Kidney (tissue), 14 donors: ENCODE data around the gene IFIT1B. TPM values are rescaled to one million over a fixed set of nuclear protein-coding genes. Genes with fewer than 3 reads are reported as not detected.

Experiments
- DNase-seq, 5 donors: peaks; one replicate each; pipeline ENCODE4 v3.0.0-alpha.2; 2013 to 2020
- FAIRE-seq: peaks from 2 replicates; lab custom pipeline; 2012; peaks lifted over from hg19 to GRCh38; lab: Jason Lieb, UNC
- H3K27ac ChIP-seq, 2 donors: one replicate each; pipeline ENCODE4 v1.7.0; 2013; ENCODE audit warnings: low read depth in 2 of 2, low read length in 2 of 2, inconsistent platforms in 1 of 2
- H3K27me3 ChIP-seq: one replicate; pipeline ENCODE4 v1.7.1; 2013; ENCODE audit warnings: low read length, inconsistent platforms; ENCODE audit not compliant: control insufficient read depth, insufficient read depth
- H3K36me3 ChIP-seq, 3 donors: one replicate each; pipeline versions ENCODE4 v1.7.0 to v1.7.1; 2013; ENCODE audit warnings: low read length in 3 of 3, control low read depth in 1 of 3, inconsistent platforms in 1 of 3; ENCODE audit not compliant: insufficient read depth in 3 of 3, control insufficient read depth in 2 of 3
- H3K4me1 ChIP-seq, 3 donors: one replicate each; pipeline versions ENCODE4 v1.7.0 to v1.7.1; 2013; ENCODE audit warnings: low read length in 3 of 3, inconsistent platforms in 1 of 3, low read depth in 1 of 3; ENCODE audit not compliant: control insufficient read depth in 2 of 3, insufficient read depth in 2 of 3
- H3K4me3 ChIP-seq, 3 donors: one replicate each; pipeline versions ENCODE4 v1.7.0 to v1.8.1; 2013; ENCODE audit warnings: low read length in 3 of 3, control low read depth in 1 of 3, inconsistent platforms in 1 of 3
- H3K9ac ChIP-seq, 3 donors: one replicate each; pipeline versions ENCODE4 v1.7.0 to v1.7.1; 2013; ENCODE audit warnings: low read length in 3 of 3, control low read depth in 1 of 3, inconsistent platforms in 1 of 3
- H3K9me3 ChIP-seq, 3 donors: one replicate each; pipeline versions ENCODE4 v1.7.0 to v1.7.1; 2013; ENCODE audit warnings: low read length in 3 of 3, control low read depth in 1 of 3, inconsistent platforms in 1 of 3; ENCODE audit not compliant: control insufficient read depth in 2 of 3, insufficient read depth in 1 of 3
- intact Hi-C: fragments of 100-400 bp; cut with DNase I; formaldehyde crosslinking; loops from one replicate; pipeline ENCODE4 v1.11.1; 2022
- polyA plus RNA-seq: library from polyadenylated mRNA; stranded (reverse); fragments of 350-450 nt; fragmentation: Illumina TruSeq; extraction: RNeasy Lipid Tissue Mini Kit (QIAGEN cat#74804); gene quantifications from one replicate; pipeline ENCODE4 v1.2.3, GENCODE V29; 2014; ENCODE audit warnings: low read depth, low replicate concordance; ENCODE audit not compliant: insufficient read depth
- total RNA-seq: library from RNA; stranded (reverse); fragmentation: NEBNext Ultra II Directional; extraction: Animal tissue kit (Norgen Biotek cat#: 25700); gene quantifications from one replicate; pipeline ENCODE4 v1.2.1, GENCODE V29; 2021
- TF ChIP-seq, protein P1 (sequence below): IDR thresholded peaks from 3 replicates; pipeline ENCODE4 v1.5.1; 2012; ENCODE audit warnings: mild to moderate bottlenecking, moderate library complexity, borderline replicate concordance; ENCODE audit not compliant: insufficient read depth; ENCODE audit errors: extremely low read depth
- donor health status: control.
- donor health status: control.
- donor health status: control.
- donor health status: control.
- donor health status: control.
- donor health status: DM: yes; HTN: yes; CAD: no.
- donor health status: Normal renal cell carcinoma (clear cell type).

The IFIT1B gene
- total and polyA plus RNA-seq, 2 donors from 2014 or later, result not detected

DNA sequence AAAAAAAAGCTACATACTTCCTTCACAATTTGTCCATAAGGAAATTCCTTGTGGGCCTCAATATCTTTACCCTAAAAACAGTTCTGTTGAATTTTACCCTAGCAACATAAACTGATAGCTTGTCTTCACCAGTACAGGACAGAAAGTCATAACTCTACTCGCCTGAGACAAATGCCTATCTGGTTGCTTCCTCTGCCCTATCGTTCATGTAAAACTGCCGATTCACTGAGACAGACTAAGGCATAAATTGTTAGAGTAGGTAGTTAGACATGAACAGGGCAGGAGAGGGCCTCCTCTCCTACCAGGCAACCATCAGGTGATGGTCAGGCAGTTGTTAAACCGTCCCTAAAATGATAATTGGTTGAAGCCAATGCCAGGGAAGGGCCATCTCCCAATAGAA, 25.1 kb upstream of the IFIT1B start:
- Histone ChIP-seq H3K9ac (peak overlapping the region in 1 of 3 donors; percentile 47), H3K9me3 (no peaks in the 10 kb centered on the region), H3K4me3 (no peak overlapping the region), H3K4me1 (peaks cover 22 to 41% (median 30%) of the 10 kb centered on the region in 3 donors), H3K27ac (peak overlapping the region; percentile 95 to 96), H3K36me3 (no peaks in the 10 kb centered on the region), H3K27me3 (no peaks in the 10 kb centered on the region)
- FAIRE-seq, result no peak
- TF ChIP-seq, protein P1, sequence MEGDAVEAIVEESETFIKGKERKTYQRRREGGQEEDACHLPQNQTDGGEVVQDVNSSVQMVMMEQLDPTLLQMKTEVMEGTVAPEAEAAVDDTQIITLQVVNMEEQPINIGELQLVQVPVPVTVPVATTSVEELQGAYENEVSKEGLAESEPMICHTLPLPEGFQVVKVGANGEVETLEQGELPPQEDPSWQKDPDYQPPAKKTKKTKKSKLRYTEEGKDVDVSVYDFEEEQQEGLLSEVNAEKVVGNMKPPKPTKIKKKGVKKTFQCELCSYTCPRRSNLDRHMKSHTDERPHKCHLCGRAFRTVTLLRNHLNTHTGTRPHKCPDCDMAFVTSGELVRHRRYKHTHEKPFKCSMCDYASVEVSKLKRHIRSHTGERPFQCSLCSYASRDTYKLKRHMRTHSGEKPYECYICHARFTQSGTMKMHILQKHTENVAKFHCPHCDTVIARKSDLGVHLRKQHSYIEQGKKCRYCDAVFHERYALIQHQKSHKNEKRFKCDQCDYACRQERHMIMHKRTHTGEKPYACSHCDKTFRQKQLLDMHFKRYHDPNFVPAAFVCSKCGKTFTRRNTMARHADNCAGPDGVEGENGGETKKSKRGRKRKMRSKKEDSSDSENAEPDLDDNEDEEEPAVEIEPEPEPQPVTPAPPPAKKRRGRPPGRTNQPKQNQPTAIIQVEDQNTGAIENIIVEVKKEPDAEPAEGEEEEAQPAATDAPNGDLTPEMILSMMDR, result no peak
- no peak for DNase-seq
- intact Hi-C loops, result no loop called here

DNA sequence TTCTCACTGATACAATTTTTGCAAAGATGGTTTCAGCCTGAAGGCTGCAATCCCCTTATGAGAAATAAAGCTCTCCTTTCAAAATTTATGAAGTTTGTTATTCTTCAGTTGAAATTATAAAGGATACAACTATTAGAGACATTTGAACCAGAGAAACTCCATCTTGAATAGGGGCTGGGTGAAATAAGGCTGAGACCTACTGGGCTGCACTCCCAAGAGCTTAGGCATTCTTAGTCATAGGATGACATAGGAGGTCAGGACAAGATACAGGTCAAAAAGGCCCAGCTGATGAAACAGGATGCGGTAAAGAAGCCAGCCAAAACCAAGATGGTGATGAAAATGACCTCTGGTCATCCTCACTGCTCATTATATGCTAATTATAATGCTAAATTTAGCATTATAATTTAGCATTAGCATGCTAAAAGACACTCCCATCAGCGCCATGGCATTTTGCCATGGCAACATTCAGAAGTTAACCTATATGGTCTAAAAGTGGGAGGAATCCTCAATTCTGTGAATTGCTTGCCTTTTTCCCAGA, 22.4 kb upstream of the IFIT1B start:
- no peaks in the 10 kb centered on the region for H3K9me3 ChIP-seq
- H3K4me3 ChIP-seq, result no peak overlapping the region
- peaks cover 11 to 16% (median 15%) of the 10 kb centered on the region in 3 donors for H3K4me1 ChIP-seq
- DNase-seq (no peak), FAIRE-seq (no peak)
- no peak overlapping the region for H3K9ac ChIP-seq
- H3K27me3 ChIP-seq, result no peaks in the 10 kb centered on the region
- no peaks in the 10 kb centered on the region for H3K36me3 ChIP-seq
- TF ChIP-seq, protein P1, result no peak
- H3K27ac ChIP-seq, result no peak overlapping the region
- intact Hi-C loops, result no loop called here

DNA sequence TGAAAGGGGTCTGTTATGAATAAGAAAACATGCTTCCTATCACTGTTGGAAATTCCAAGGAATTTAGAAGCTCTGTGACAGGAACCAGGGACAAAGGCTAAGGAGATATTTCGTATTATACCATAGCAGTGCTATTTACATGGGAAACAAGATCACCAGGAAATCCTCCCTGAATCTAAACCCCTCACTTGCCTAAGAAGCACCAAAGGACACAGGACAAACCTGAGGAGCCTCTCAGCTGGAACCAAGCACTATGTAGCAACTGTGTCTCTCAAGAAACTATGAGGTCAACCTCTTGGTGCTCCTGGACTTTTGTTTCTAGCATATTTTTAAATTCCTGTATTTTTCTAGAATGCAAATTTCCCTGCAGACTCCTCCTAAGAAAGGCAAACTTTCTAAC, 20.8 kb upstream of the IFIT1B start:
- no peaks in the 10 kb centered on the region for H3K27me3 ChIP-seq
- no peaks in the 10 kb centered on the region for H3K36me3 ChIP-seq
- no peak overlapping the region for H3K9ac ChIP-seq
- intact Hi-C loops, result no loop called here
- no peaks in the 10 kb centered on the region for H3K9me3 ChIP-seq
- H3K27ac ChIP-seq, result peak overlapping the region; percentile 36 to 58
- no peak overlapping the region for H3K4me3 ChIP-seq
- peaks cover 3 to 8% (median 5%) of the 10 kb centered on the region in 3 donors for H3K4me1 ChIP-seq
- FAIRE-seq (no peak), DNase-seq (peak in 2 of 5 donors; percentile 11 to 24)
- TF ChIP-seq, protein P1, result no peak

DNA sequence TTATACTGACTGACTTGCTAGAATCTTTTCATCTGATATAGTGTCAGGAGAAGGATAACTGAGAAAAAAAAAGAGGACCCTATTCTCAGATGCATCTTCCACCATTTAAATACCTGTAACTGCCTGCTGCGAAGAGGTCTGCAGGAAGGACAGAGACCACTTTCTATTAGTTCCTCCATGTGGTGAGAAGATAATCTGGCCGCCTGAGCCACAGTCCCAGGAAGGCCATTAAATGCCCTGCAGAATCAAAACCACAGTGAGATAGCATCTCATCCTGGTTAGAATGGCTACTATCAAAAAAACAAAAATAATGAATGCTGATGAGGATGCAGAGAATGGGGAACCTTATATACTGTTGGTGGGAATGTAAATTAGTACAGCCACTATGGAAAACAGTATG, 19.9 kb upstream of the IFIT1B start:
- FAIRE-seq, result no peak
- Histone ChIP-seq H3K4me1 (peaks cover 0 to 2% (median 0%) of the 10 kb centered on the region in 3 donors), H3K27me3 (no peaks in the 10 kb centered on the region), H3K9ac (no peak overlapping the region), H3K27ac (no peak overlapping the region), H3K36me3 (no peaks in the 10 kb centered on the region), H3K9me3 (no peaks in the 10 kb centered on the region), H3K4me3 (no peak overlapping the region)
- intact Hi-C loops, result no loop called here
- DNase-seq, result no peak
- TF ChIP-seq, protein P1, result no peak
